Activated naive CD4-positive, alpha-beta T cell treated with anti-CD3 and anti-CD28 coated beads for 36 hours (primary cell): ENCODE data around the gene CD7. TPM values are rescaled to one million over a fixed set of nuclear protein-coding genes. Genes with fewer than 3 reads are reported as not detected.

ENCODE experiments used
- CTCF ChIA-PET: fragments of 350-600 bp; sonication (Branson Sonifier 250); formaldehyde crosslinking; loops from one replicate; lab custom pipeline; 2021; ENCODE audit warnings: antibody characterized with exemption; lab: Charles Lee
- DNase-seq: peaks from one replicate; pipeline ENCODE4 v3.0.0-alpha.2; 2020
- H3K27ac Mint-ChIP-seq: one replicate; pipeline ENCODE4 v1.8.0; 2021; ENCODE audit warnings: mild to moderate bottlenecking, mixed read lengths
- H3K27me3 Mint-ChIP-seq: one replicate; pipeline ENCODE4 v1.8.0; 2021; ENCODE audit warnings: low read depth, mixed read lengths
- H3K36me3 Mint-ChIP-seq: one replicate; pipeline ENCODE4 v1.8.0; 2021; ENCODE audit warnings: low read depth, mixed read lengths
- H3K4me1 Mint-ChIP-seq: one replicate; pipeline ENCODE4 v1.8.0; 2021; ENCODE audit warnings: low read depth, mixed read lengths
- H3K4me3 Mint-ChIP-seq: one replicate; pipeline ENCODE4 v1.8.0; 2021; ENCODE audit warnings: mild to moderate bottlenecking, moderate library complexity, mixed read lengths
- H3K9me3 Mint-ChIP-seq: one replicate; pipeline ENCODE4 v1.8.0; 2021; ENCODE audit warnings: mixed read lengths
- intact Hi-C: fragments of 100-400 bp; cut with micrococcal nuclease; formaldehyde crosslinking; loops from one replicate; pipeline ENCODE4 v1.15.1; 2023
- total RNA-seq, 2 experiments: library from RNA; stranded (reverse); gene quantifications; one replicate each; pipeline ENCODE4 v1.2.3, GENCODE V29; 2021

CD7 gene
- total RNA-seq, 2 experiments from 2014 or later, result 635 to 646 TPM

DNA sequence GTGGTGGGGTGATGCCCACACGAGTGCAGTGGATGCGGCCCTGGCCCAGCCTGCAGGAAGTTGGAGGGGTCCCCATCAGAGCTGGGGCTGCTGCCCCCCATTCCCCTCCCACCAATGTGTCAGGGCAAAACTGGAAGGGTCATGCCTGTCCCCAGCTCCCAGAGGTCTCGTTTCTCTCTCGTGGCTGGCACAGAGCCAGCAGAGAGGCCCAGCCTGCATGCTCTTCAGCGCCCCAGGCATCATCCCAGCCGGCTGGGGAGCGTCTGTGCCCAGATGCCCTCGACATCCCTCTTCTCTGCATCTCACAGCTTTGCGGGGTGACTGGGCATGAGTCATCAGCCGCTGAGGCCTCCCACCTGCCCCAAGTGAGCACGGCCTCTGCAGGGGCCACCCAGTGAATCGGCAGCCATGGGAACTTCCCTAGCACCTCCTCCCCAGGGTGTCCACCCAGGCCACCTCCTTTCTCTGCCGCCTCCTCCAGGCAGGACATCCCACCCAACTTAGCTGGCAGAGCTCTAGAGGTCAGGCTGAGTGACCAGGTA lies 34.1 kb downstream of the CD7 start:
- H3K4me3 Mint-ChIP-seq, result no peak overlapping the region
- H3K27me3 Mint-ChIP-seq, result no peaks in the 10 kb centered on the region
- DNase-seq, result peak; percentile 60
- H3K36me3 Mint-ChIP-seq, result no peaks in the 10 kb centered on the region
- intact Hi-C loops, result no loop called here
- peaks cover 12% of the 10 kb centered on the region for H3K4me1 Mint-ChIP-seq
- H3K27ac Mint-ChIP-seq, result no peak overlapping the region
- H3K9me3 Mint-ChIP-seq, result no peaks in the 10 kb centered on the region
- CTCF ChIA-PET, result interaction anchor here (0.6 kb wide), 1 partner anchor 607 kb away, joined by 3 read pairs; no protein-coding TSS in a partner anchor

- Mint-ChIP-seq H3K4me1 (peaks cover 12% of the 10 kb centered on the region), H3K27ac (no peak overlapping the region), H3K36me3 (no peaks in the 10 kb centered on the region), H3K9me3 (no peaks in the 10 kb centered on the region), H3K27me3 (no peaks in the 10 kb centered on the region), H3K4me3 (no peak overlapping the region)
- CTCF ChIA-PET, result interaction anchor here (0.6 kb wide), 1 partner anchor 607 kb away, joined by 3 read pairs; no protein-coding TSS in a partner anchor
- no peak for DNase-seq
- intact Hi-C loops, result no loop called here
Observed at GRCh38 chr17:82282239-82283207, 34.9 kb downstream of the CD7 start.

GRCh38 chr17:82281502-82282238 lies 35.7 kb downstream of the CD7 start:
- Mint-ChIP-seq H3K36me3 (no peaks in the 10 kb centered on the region), H3K4me3 (no peak overlapping the region), H3K4me1 (peaks cover 10% of the 10 kb centered on the region), H3K27me3 (no peaks in the 10 kb centered on the region), H3K27ac (no peak overlapping the region), H3K9me3 (no peaks in the 10 kb centered on the region)
- intact Hi-C loops, result no loop called here
- CTCF ChIA-PET, result no interaction called here
- DNase-seq, result no peak

GRCh38 chr17:82281076-82281475 lies 36.3 kb downstream of the CD7 start:
- intact Hi-C loops, result no loop called here
- Mint-ChIP-seq H3K27me3 (no peaks in the 10 kb centered on the region), H3K9me3 (no peaks in the 10 kb centered on the region), H3K4me3 (no peak overlapping the region), H3K4me1 (peaks cover 10% of the 10 kb centered on the region), H3K27ac (no peak overlapping the region), H3K36me3 (no peaks in the 10 kb centered on the region)
- no peak for DNase-seq
- CTCF ChIA-PET, result no interaction called here

DNA sequence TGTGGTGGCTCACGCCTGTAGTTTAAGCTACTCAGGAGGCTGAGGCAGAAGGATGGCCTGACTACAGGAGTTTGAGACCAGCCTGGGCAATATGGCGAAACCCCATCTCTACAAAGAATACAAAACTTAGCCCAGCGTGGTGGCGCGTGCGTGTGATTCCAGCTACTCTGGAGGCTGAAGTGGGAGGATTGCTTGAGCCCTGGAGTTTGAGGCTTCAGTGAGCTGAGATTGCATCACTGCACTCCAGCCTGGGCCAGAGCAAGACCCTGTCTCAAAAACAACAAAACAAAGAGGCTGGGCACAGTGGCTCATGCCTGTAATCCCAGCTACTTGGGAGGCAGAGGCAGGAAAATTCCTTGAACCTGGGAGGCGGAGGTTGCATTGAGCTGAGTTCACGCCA lies 36.9 kb downstream of the CD7 start:
- Mint-ChIP-seq H3K4me1 (peaks cover 10% of the 10 kb centered on the region), H3K4me3 (no peak overlapping the region), H3K27ac (no peak overlapping the region), H3K9me3 (no peaks in the 10 kb centered on the region), H3K36me3 (no peaks in the 10 kb centered on the region), H3K27me3 (no peaks in the 10 kb centered on the region)
- intact Hi-C loops, result no loop called here
- no peak for DNase-seq
- CTCF ChIA-PET, result no interaction called here

DNA sequence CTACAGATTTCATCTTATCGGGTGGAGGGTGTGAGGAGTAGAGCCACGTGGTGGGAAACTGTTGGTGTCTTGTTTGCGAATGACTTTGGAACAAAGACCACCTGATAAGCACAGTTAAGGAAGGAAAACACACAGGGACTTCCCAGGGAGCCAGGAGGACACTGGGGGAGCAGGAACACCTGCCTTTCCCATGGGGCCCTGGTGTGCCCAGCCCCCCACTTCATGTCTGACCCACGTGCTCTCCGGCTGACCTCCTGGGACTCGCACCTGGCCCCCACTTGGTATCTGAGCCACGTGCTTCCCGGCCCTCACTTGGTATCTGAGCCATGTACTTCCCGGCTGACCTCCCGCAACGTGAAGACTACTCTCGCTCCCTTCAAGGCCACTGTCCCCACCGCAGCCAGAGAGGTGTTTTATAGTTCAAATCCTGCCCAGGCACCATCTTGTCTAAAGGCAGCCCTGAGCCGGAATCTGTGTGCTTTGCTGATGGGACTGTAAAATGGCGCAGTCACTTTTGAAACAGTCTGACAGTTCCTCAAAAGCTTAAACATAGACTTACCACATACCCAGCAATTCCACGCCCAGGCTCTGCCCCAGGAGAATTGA lies 38.5 kb downstream of the CD7 start:
- CTCF ChIA-PET, result interaction anchor here (0.6 kb wide), 2 partner anchors 94 to 258 kb away, joined by 3 to 6 read pairs; no protein-coding TSS in a partner anchor
- peaks cover 10% of the 10 kb centered on the region for H3K4me1 Mint-ChIP-seq
- intact Hi-C loops, result no loop called here
- no peak for DNase-seq
- H3K36me3 Mint-ChIP-seq, result no peaks in the 10 kb centered on the region
- no peaks in the 10 kb centered on the region for H3K9me3 Mint-ChIP-seq
- no peak overlapping the region for H3K27ac Mint-ChIP-seq
- H3K4me3 Mint-ChIP-seq, result no peak overlapping the region
- no peaks in the 10 kb centered on the region for H3K27me3 Mint-ChIP-seq

GRCh38 chr17:82278308-82278707 lies 39.1 kb downstream of the CD7 start:
- Mint-ChIP-seq H3K27me3 (no peaks in the 10 kb centered on the region), H3K9me3 (no peaks in the 10 kb centered on the region), H3K27ac (no peak overlapping the region), H3K4me1 (peaks cover 8% of the 10 kb centered on the region), H3K36me3 (no peaks in the 10 kb centered on the region), H3K4me3 (no peak overlapping the region)
- CTCF ChIA-PET, result no interaction called here
- no peak for DNase-seq
- intact Hi-C loops, result no loop called here

DNA sequence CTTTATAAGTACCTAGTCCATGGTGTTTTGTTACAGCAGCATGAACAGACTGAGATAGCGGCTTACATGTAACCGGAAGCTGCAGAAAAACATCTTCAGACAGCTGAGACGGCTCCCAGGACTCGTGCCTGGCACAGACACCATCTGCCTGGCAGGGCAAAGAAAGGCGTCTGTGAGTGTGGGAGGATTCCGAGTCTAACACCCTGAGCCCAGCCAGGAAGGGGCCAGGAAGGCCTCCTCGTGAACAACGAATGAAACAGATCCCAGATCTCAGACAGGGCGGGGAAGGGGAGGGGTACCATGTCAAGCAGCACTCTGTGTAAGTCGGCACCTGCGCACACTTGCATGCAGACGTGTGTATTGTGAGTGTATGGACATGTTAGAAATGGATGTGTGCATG lies 39.6 kb downstream of the CD7 start:
- no peaks in the 10 kb centered on the region for H3K9me3 Mint-ChIP-seq
- H3K4me3 Mint-ChIP-seq, result no peak overlapping the region
- no peak for DNase-seq
- intact Hi-C loops, result no loop called here
- H3K27me3 Mint-ChIP-seq, result no peaks in the 10 kb centered on the region
- H3K4me1 Mint-ChIP-seq, result peaks cover 6% of the 10 kb centered on the region
- CTCF ChIA-PET, result no interaction called here
- no peaks in the 10 kb centered on the region for H3K36me3 Mint-ChIP-seq
- no peak overlapping the region for H3K27ac Mint-ChIP-seq

DNA sequence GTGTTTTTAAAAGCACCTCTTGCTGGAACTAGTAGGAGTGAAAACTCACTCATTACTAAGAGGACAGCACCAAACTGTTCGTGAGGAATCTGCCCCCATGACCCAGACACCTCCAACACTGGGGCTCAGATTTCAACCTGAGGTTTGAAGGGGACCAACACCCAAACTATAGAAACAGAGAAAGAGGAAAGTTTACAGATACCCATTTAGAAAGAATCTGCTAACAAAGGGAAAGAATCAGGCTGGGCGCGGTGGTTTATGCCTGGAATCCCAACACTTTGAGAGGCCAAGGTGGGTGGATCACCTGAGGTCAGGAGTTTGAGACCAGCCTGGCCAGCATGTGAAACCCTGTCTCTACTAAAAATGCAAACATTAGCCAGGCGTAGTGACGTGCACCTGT lies 40.5 kb downstream of the CD7 start:
- H3K4me1 Mint-ChIP-seq, result peaks cover 13% of the 10 kb centered on the region
- H3K27ac Mint-ChIP-seq, result no peak overlapping the region
- intact Hi-C loops, result no loop called here
- no peak for DNase-seq
- peaks cover 7% of the 10 kb centered on the region for H3K36me3 Mint-ChIP-seq
- no peaks in the 10 kb centered on the region for H3K9me3 Mint-ChIP-seq
- CTCF ChIA-PET, result no interaction called here
- no peak overlapping the region for H3K4me3 Mint-ChIP-seq
- no peaks in the 10 kb centered on the region for H3K27me3 Mint-ChIP-seq

GRCh38 chr17:82275326-82275725 lies 42.1 kb downstream of the CD7 start:
- no peaks in the 10 kb centered on the region for H3K27me3 Mint-ChIP-seq
- H3K27ac Mint-ChIP-seq, result no peak overlapping the region
- CTCF ChIA-PET, result no interaction called here
- no peak for DNase-seq
- intact Hi-C loops, result no loop called here
- no peaks in the 10 kb centered on the region for H3K9me3 Mint-ChIP-seq
- H3K36me3 Mint-ChIP-seq, result peaks cover 21% of the 10 kb centered on the region
- H3K4me3 Mint-ChIP-seq, result no peak overlapping the region
- H3K4me1 Mint-ChIP-seq, result peaks cover 22% of the 10 kb centered on the region

GRCh38 chr17:82274134-82275020 lies 43.0 kb downstream of the CD7 start:
- CTCF ChIA-PET, result no interaction called here
- intact Hi-C loops, result no loop called here
- no peak for DNase-seq
- Mint-ChIP-seq H3K9me3 (no peaks in the 10 kb centered on the region), H3K4me3 (peak overlapping the region; percentile 81), H3K4me1 (peaks cover 32% of the 10 kb centered on the region), H3K27me3 (no peaks in the 10 kb centered on the region), H3K27ac (no peak overlapping the region), H3K36me3 (peaks cover 28% of the 10 kb centered on the region)
